IPS-11a (cell line): ENCODE measurements around the gene TRABD.

ENCODE experiments used
- H3K4me3 ChIP-seq: one replicate; pipeline ENCODE4 v1.5.1; 2013; ENCODE audit warnings: low read depth, low read length, control low read depth

The TRABD gene

GRCh38 chr22:50216684-50217520, 31.2 kb downstream of the TRABD start:
- H3K4me3 ChIP-seq, result no peak overlapping the region

- no peak overlapping the region for H3K4me3 ChIP-seq
These were observed 31.9 kb downstream of the TRABD start for GRCh38 chr22:50217543-50218152.

- no peak overlapping the region for H3K4me3 ChIP-seq
These were observed 32.7 kb downstream of the TRABD start for GRCh38 chr22:50218153-50218995.

- H3K4me3 ChIP-seq, result no peak overlapping the region
These were observed 33.4 kb downstream of the TRABD start for GRCh38 chr22:50218996-50219727.

- no peak overlapping the region for H3K4me3 ChIP-seq
These were observed 34.3 kb downstream of the TRABD start for GRCh38 chr22:50219800-50220602.

- no peak overlapping the region for H3K4me3 ChIP-seq
These were observed 35.1 kb downstream of the TRABD start for GRCh38 chr22:50220603-50221409.

GRCh38 chr22:50221410-50222300, 35.9 kb downstream of the TRABD start:
- H3K4me3 ChIP-seq, result no peak overlapping the region

GRCh38 chr22:50222508-50222907, 36.8 kb downstream of the TRABD start:
- no peak overlapping the region for H3K4me3 ChIP-seq

- H3K4me3 ChIP-seq, result no peak overlapping the region
These were observed 38.4 kb downstream of the TRABD start for GRCh38 chr22:50224071-50224470.

- no peak overlapping the region for H3K4me3 ChIP-seq
These were observed 39.7 kb downstream of the TRABD start for GRCh38 chr22:50225200-50225969.

GRCh38 chr22:50226063-50226874, 40.6 kb downstream of the TRABD start:
- no peak overlapping the region for H3K4me3 ChIP-seq

GRCh38 chr22:50226875-50227165, 41.1 kb downstream of the TRABD start:
- H3K4me3 ChIP-seq, result no peak overlapping the region

- H3K4me3 ChIP-seq, result no peak overlapping the region
These were observed 42.0 kb downstream of the TRABD start for GRCh38 chr22:50227579-50228215.

- no peak overlapping the region for H3K4me3 ChIP-seq
These were observed 42.7 kb downstream of the TRABD start for GRCh38 chr22:50228366-50228765.

- no peak overlapping the region for H3K4me3 ChIP-seq
These were observed 43.7 kb downstream of the TRABD start for GRCh38 chr22:50229370-50229769.

- H3K4me3 ChIP-seq, result no peak overlapping the region
These were observed 46.9 kb downstream of the TRABD start for GRCh38 chr22:50232481-50233151.
